Smooth muscle cell (in vitro differentiated cells): Measurements from ENCODE around the gene DIAPH3. TPM values are rescaled to one million over a fixed set of nuclear protein-coding genes. Genes with fewer than 3 reads are reported as not detected.

Experiments
- DNase-seq: peaks from one replicate; lab custom pipeline; 2025; ENCODE audit not compliant: unreplicated experiment; lab: John Stamatoyannopoulos, UW
- H2AFZ ChIP-seq: fragments of 200-600 bp; sonication (generic); 2 replicates; pipeline ENCODE4 v1.6.0; 2016; ENCODE audit warnings: antibody characterized with exemption, low read depth, mild to moderate bottlenecking
- H3F3A ChIP-seq: fragments of 200-600 bp; sonication (generic); 2 replicates; pipeline ENCODE4 v1.6.0; 2017; ENCODE audit warnings: antibody characterized with exemption, low read depth
- H3K27ac ChIP-seq: fragments of 200-600 bp; sonication (generic); 2 replicates; pipeline ENCODE4 v1.5.1; 2016; ENCODE audit warnings: low read depth, mild to moderate bottlenecking
- H3K27me3 ChIP-seq: fragments of 200-600 bp; sonication (generic); 2 replicates; pipeline ENCODE4 v1.6.1; 2016; ENCODE audit warnings: low read depth, mild to moderate bottlenecking
- H3K36me3 ChIP-seq: fragments of 200-600 bp; sonication (generic); 2 replicates; pipeline ENCODE4 v1.5.1; 2016; ENCODE audit warnings: low read depth
- H3K4me1 ChIP-seq: fragments of 200-600 bp; sonication (generic); 2 replicates; pipeline ENCODE4 v1.5.1; 2016; ENCODE audit warnings: low read depth
- H3K4me2 ChIP-seq: fragments of 200-600 bp; sonication (generic); 2 replicates; pipeline ENCODE4 v1.6.0; 2016; ENCODE audit warnings: mild to moderate bottlenecking
- H3K4me3 ChIP-seq: fragments of 200-600 bp; sonication (generic); 2 replicates; pipeline ENCODE4 v1.5.1; 2016; ENCODE audit warnings: mild to moderate bottlenecking
- H3K79me2 ChIP-seq: fragments of 200-600 bp; sonication (generic); 2 replicates; pipeline ENCODE4 v1.6.0; 2016; ENCODE audit warnings: low read depth, mild to moderate bottlenecking
- H3K9ac ChIP-seq: fragments of 200-600 bp; sonication (generic); 2 replicates; pipeline ENCODE4 v1.6.0; 2016; ENCODE audit warnings: low read depth
- H3K9me3 ChIP-seq: fragments of 200-600 bp; sonication (generic); replicated peaks from 2 replicates; pipeline ENCODE4 v1.5.1; 2016; ENCODE audit warnings: low read depth
- H4K20me1 ChIP-seq: fragments of 200-600 bp; sonication (generic); 2 replicates; pipeline ENCODE4 v1.6.0; 2016; ENCODE audit warnings: low read depth
- CTCF ChIP-seq: fragments of 200-600 bp; sonication (generic); IDR thresholded peaks from 2 replicates; pipeline ENCODE4 v1.5.1; 2017; ENCODE audit warnings: borderline replicate concordance, mild to moderate bottlenecking, antibody characterized with exemption; ENCODE audit not compliant: insufficient read depth, poor library complexity, severe bottlenecking
- WGBS: methylation state at CpG from one replicate; pipeline ENCODE4 v1.1.7; 2016; ENCODE audit warnings: low lambda C conversion rate; 5-methylcytosine and 5-hydroxymethylcytosine counted together
- polyA plus RNA-seq: library from polyadenylated mRNA; unstranded; fragments of >200 nt; fragmentation: Nextera tagmentation; extraction: Ambion mirVana; gene quantifications from 2 replicates; pipeline ENCODE4 v1.2.1, GENCODE V29; 2016
- total RNA-seq: library from RNA; depleted of rRNA; stranded (reverse); fragments of >200 nt; gene quantifications from 2 replicates; pipeline ENCODE4 v1.2.3, GENCODE V29; 2014

DIAPH3 gene
- total and polyA plus RNA-seq, 2 experiments from 2014 or later: 6.8 to 9.5 TPM

DNA sequence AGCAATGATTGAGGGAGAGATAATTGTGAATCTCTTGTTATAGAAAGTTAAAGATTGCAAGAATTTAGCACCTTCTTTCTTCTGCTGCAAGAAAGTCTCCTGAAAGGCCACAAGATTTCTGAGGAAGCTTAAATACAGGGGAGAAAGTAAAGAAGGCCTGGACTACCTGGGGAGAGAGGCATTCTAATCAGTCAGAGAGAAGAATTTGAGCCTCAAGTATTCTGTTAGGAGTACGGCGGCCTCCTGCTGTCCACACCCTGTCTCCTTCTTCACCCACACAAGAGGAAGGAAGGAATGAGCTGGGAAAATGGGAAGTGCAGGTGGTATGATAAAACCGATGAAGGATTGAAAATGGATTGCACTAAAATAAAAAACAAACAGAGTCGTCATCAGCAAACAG, 474.7 kb downstream of the DIAPH3 start:
- no peaks in the 10 kb centered on the region for H3K27me3 ChIP-seq
- H2AFZ ChIP-seq: no peak overlapping the region

DNA sequence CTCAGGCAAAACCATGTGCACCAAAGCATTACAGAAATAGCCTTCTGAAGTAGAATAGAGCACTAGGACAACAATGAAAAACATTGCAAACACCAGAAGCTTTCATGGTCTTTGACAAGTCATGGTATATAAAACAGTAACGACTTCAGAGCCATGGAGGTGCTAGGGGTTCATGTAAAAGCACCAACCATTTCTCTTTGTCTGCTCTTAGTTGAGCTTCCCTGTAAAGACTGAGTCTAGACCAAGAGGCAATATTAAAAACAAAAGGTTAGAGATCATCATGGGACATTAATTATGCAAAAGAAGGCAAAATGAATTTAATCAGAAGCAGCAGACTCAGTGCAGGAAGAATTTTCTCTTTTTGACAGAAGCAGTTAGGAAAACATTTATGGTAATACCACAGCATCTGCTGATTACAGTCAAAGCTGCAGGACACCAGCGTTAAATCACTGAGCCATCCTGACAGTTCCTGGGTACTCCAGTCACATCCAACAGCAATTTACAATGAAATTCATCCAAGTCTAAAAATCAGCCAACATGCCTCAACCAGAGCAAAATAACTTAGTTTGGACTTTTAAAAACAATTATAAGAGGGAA, 476.8 kb downstream of the DIAPH3 start:
- 17% methylated on average over 2 of the region's 2 CpGs for WGBS
- TF ChIP-seq CTCF: no peak
- no peak for DNase-seq
- Histone ChIP-seq H3K79me2 (no peaks in the 10 kb centered on the region), H3K36me3 (no peaks in the 10 kb centered on the region), H3K9ac (no peak overlapping the region), H3K4me3 (no peak overlapping the region), H3F3A (no peaks in the 10 kb centered on the region), H3K27me3 (no peaks in the 10 kb centered on the region), H3K9me3 (no peaks in the 10 kb centered on the region), H4K20me1 (no peaks in the 10 kb centered on the region), H3K27ac (no peak overlapping the region), H3K4me1 (peaks cover 41% of the 10 kb centered on the region), H2AFZ (peak overlapping the region; percentile 56), H3K4me2 (no peak overlapping the region)

More for the DNA sequence above, 474.7 kb downstream of the DIAPH3 start:
- H3K27ac ChIP-seq: no peak overlapping the region
- WGBS: 80% methylated on average over 4 of the region's 4 CpGs
- H3K4me3 ChIP-seq: no peak overlapping the region
- no peaks in the 10 kb centered on the region for H4K20me1 ChIP-seq
- no peaks in the 10 kb centered on the region for H3K36me3 ChIP-seq
- H3K9ac ChIP-seq: no peak overlapping the region
- no peak overlapping the region for H3K4me2 ChIP-seq
- no peaks in the 10 kb centered on the region for H3K79me2 ChIP-seq
- H3K9me3 ChIP-seq: no peaks in the 10 kb centered on the region
- H3F3A ChIP-seq: no peaks in the 10 kb centered on the region
- DNase-seq: no peak
- peaks cover 52% of the 10 kb centered on the region for H3K4me1 ChIP-seq
- TF ChIP-seq CTCF: no peak

DNA sequence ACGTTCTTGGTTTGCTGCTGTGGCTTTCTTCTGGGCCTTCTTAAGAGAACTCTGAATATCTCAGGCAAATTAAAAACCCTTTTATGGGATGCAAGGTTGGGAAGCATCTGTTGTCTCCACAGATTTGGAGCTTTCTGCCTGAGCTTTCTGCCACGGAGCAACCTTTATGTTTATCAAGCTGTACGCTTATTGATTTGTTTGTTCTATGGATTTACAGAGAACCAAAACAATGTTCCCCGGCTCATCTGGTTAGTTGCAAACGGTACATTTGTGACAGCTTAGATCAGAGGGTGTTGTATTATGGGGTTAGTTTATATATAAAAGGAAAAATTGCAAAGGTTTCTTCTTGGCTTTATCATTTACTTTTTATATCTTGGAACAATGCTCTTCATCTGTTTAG, 479.6 kb downstream of the DIAPH3 start:
- no peaks in the 10 kb centered on the region for H3K27me3 ChIP-seq

More for the DNA sequence above, 479.6 kb downstream of the DIAPH3 start:
- Histone ChIP-seq H3K79me2 (no peaks in the 10 kb centered on the region), H2AFZ (no peak overlapping the region), H3F3A (no peaks in the 10 kb centered on the region), H3K27ac (no peak overlapping the region), H3K9me3 (no peaks in the 10 kb centered on the region), H3K4me3 (no peak overlapping the region), H4K20me1 (no peaks in the 10 kb centered on the region), H3K9ac (no peak overlapping the region), H3K36me3 (no peaks in the 10 kb centered on the region), H3K4me1 (peaks cover 37% of the 10 kb centered on the region), H3K4me2 (no peak overlapping the region)
- no peak for TF ChIP-seq CTCF
- DNase-seq: no peak
- WGBS: 67% methylated on average over 5 of the region's 5 CpGs
